CD4-positive, alpha-beta T cell treated with Interleukin-6 at 100 ng/mL for 8 hours (primary cell): ENCODE results near the gene GULP1.

Experiments used
- DNase-seq: peaks from one replicate; pipeline ENCODE4 v3.0.0-alpha.2; 2020; ENCODE audit warnings: mixed read lengths, low spot score

The GULP1 gene

GRCh38 chr2:188322569-188323551 is 31.2 kb downstream of the GULP1 start:
- no peak for DNase-seq

GRCh38 chr2:188324067-188324466 is 32.4 kb downstream of the GULP1 start:
- DNase-seq = no peak

GRCh38 chr2:188326290-188326668 is 34.6 kb downstream of the GULP1 start:
- no peak for DNase-seq

GRCh38 chr2:188326669-188327301 is 35.1 kb downstream of the GULP1 start:
- DNase-seq = no peak

GRCh38 chr2:188327518-188328213 is 36.0 kb downstream of the GULP1 start:
- DNase-seq = no peak

GRCh38 chr2:188328419-188328818 is 36.7 kb downstream of the GULP1 start:
- no peak for DNase-seq

- no peak for DNase-seq
Measured at GRCh38 chr2:188330316-188331053, 38.8 kb downstream of the GULP1 start.

GRCh38 chr2:188332619-188333018 is 40.9 kb downstream of the GULP1 start:
- DNase-seq = no peak

- DNase-seq = no peak
Measured at GRCh38 chr2:188333751-188334524, 42.3 kb downstream of the GULP1 start.

GRCh38 chr2:188338463-188338862 is 46.8 kb downstream of the GULP1 start:
- DNase-seq = no peak

- DNase-seq = no peak
Measured at GRCh38 chr2:188340257-188340656, 48.6 kb downstream of the GULP1 start.

- no peak for DNase-seq
Measured at GRCh38 chr2:188345020-188345419, 53.3 kb downstream of the GULP1 start.

- no peak for DNase-seq
Measured at GRCh38 chr2:188345426-188345825, 53.8 kb downstream of the GULP1 start.

GRCh38 chr2:188345831-188346458 is 54.3 kb downstream of the GULP1 start:
- DNase-seq = no peak

- no peak for DNase-seq
Measured at GRCh38 chr2:188349019-188349418, 57.3 kb downstream of the GULP1 start.

- DNase-seq = no peak
Measured at GRCh38 chr2:188353282-188353681, 61.6 kb downstream of the GULP1 start.

GRCh38 chr2:188360485-188361263 is 69.0 kb downstream of the GULP1 start:
- DNase-seq = no peak

GRCh38 chr2:188364033-188364630 is 72.5 kb downstream of the GULP1 start:
- DNase-seq = no peak

GRCh38 chr2:188365058-188365641 is 73.5 kb downstream of the GULP1 start:
- no peak for DNase-seq
